ENCODE results near the gene PRL. TPM values are rescaled to one million over a fixed set of nuclear protein-coding genes. Genes with fewer than 3 reads are reported as not detected.

PRL gene
- total RNA-seq, 2 donors from 2014 or later, result not detected

DNA sequence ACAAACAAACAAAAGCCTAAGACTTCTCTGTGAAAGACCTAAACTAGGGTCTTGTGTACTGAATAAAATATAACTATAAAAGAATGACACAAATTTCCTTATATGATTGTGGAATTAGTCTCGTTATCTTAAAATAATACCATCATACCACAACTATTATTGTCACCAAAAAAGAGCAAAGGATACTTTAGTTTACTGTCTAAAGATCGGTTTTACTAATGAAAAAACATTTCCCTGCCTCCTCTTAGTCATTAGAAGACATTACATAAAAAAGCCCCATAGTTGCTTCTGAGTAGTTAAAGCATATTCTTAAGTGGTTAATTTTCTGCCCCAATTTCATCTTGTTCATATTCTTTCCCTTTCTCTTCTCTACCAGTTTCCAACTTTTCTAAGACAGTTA, 33.1 kb downstream of the PRL start:
- Histone ChIP-seq H3K27ac (no peak overlapping the region), H3K4me1 (ENCODE audit: control insufficient read depth in 1 of 2, low read depth in 2 of 2) (peaks cover 8 to 11% of the 10 kb centered on the region in 2 donors), H3K9me3 (no peaks in the 10 kb centered on the region), H3K4me3 (no peak overlapping the region), H3K27me3 (replicated peaks; ENCODE audit: insufficient read depth) (no peaks in the 10 kb centered on the region), H3K36me3 (no peaks in the 10 kb centered on the region)
- TF ChIP-seq, protein P1, sequence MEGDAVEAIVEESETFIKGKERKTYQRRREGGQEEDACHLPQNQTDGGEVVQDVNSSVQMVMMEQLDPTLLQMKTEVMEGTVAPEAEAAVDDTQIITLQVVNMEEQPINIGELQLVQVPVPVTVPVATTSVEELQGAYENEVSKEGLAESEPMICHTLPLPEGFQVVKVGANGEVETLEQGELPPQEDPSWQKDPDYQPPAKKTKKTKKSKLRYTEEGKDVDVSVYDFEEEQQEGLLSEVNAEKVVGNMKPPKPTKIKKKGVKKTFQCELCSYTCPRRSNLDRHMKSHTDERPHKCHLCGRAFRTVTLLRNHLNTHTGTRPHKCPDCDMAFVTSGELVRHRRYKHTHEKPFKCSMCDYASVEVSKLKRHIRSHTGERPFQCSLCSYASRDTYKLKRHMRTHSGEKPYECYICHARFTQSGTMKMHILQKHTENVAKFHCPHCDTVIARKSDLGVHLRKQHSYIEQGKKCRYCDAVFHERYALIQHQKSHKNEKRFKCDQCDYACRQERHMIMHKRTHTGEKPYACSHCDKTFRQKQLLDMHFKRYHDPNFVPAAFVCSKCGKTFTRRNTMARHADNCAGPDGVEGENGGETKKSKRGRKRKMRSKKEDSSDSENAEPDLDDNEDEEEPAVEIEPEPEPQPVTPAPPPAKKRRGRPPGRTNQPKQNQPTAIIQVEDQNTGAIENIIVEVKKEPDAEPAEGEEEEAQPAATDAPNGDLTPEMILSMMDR (IDR thresholded peaks at IDR 0.05), result no peak
- ATAC-seq (ENCODE audit: insufficient number of reproducible peaks, low FRiP score, low read depth), result no peak
- DNase-seq (ENCODE audit: low spot score), result no peak

DNA sequence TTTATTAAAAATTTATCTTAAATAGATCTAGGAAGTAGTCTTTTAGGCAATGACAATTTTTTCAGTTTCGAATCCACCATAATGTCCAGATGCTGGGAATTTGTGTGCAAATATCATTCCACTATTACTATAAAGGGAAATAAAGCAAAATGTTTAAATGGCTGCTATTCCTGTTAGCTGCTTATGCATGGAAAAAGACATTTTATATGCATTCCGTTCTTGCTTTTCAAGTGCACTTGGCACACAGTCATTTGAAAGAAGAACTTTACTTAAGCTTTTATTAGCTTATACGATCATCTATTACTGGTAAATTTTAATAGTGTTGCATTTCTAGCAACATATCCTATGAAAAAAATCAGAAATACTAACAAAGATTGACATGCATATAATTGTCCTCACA, 42.0 kb downstream of the PRL start:
- Histone ChIP-seq H3K27ac (no peak overlapping the region), H3K4me1 (ENCODE audit: control insufficient read depth in 1 of 2, low read depth in 2 of 2) (peaks cover 5 to 7% of the 10 kb centered on the region in 2 donors), H3K4me3 (no peak overlapping the region), H3K9me3 (no peaks in the 10 kb centered on the region), H3K36me3 (no peaks in the 10 kb centered on the region), H3K27me3 (replicated peaks; ENCODE audit: insufficient read depth) (no peaks in the 10 kb centered on the region)
- no peak for DNase-seq (ENCODE audit: low spot score)
- no peak for ATAC-seq (ENCODE audit: insufficient number of reproducible peaks, low FRiP score, low read depth)
- TF ChIP-seq, protein P1 (IDR thresholded peaks at IDR 0.05), result no peak

DNA sequence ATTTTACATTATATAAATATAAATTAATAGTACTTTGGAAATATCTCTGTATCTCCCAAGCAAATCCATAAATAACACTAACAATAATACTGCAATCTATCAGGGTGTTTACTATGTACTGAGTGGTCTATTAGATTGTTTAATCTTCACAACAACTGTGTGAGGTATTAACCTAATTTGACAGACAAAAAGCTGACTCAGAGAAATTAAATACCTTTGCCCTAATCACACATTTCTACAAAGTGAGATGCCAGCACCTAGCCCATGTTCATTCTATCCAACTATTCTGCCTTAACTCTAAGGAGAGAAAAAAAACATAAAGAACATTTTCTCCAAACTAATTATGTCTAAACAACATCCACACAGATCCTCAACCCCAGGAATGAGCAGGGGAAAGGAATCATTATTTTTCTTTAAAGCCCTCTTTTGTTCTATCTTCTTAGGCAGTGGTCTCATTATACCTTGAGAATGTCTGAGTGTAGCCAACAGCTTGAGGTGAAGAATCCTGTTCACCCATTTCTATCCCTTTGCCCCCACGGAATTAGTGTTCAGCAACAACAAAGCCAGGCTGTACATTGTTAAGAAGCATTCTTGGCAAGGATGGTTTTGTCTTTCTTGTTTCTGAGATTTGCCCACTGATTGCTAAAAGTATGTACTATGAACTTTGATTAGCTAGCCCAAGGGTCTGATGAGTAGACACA, 42.7 kb downstream of the PRL start:
- no peak for ATAC-seq (ENCODE audit: insufficient number of reproducible peaks, low FRiP score, low read depth)
- Histone ChIP-seq H3K27ac (no peak overlapping the region), H3K36me3 (no peaks in the 10 kb centered on the region), H3K4me3 (no peak overlapping the region), H3K9me3 (no peaks in the 10 kb centered on the region), H3K27me3 (replicated peaks; ENCODE audit: insufficient read depth) (no peaks in the 10 kb centered on the region), H3K4me1 (ENCODE audit: control insufficient read depth in 1 of 2, low read depth in 2 of 2) (peaks cover 5 to 8% of the 10 kb centered on the region in 2 donors)
- DNase-seq (ENCODE audit: low spot score), result no peak
- TF ChIP-seq, protein P1 (IDR thresholded peaks at IDR 0.05), result no peak

DNA sequence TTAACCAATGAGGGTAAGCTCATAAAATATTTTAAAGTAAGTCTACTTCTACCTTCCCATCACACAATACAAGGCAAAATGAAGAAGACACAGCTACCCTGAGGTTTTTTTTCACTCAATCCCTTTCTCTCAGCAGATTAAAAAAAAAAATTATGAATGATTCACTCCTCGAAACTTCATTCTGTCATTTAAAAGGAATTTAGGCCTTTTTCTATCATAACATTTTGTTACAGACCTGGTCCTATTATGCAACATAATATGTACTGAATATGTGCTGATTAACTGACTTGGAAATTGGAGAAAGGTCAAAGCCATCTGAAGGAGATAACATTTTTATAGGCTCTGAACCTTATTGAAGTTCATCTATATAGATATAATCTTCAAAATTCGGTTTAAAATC, 45.5 kb downstream of the PRL start:
- H3K9me3 ChIP-seq, result no peaks in the 10 kb centered on the region
- no peaks in the 10 kb centered on the region for H3K36me3 ChIP-seq
- no peak overlapping the region for H3K4me3 ChIP-seq
- no peaks in the 10 kb centered on the region for H3K27me3 ChIP-seq (replicated peaks; ENCODE audit: insufficient read depth)
- peak overlapping the region in 1 of 2 donors; percentile 27 for H3K27ac ChIP-seq
- DNase-seq (ENCODE audit: low spot score), result no peak
- peaks cover 5 to 11% of the 10 kb centered on the region in 2 donors for H3K4me1 ChIP-seq (ENCODE audit: control insufficient read depth in 1 of 2, low read depth in 2 of 2)
- TF ChIP-seq, protein P1 (IDR thresholded peaks at IDR 0.05), result no peak
- ATAC-seq (ENCODE audit: insufficient number of reproducible peaks, low FRiP score, low read depth), result no peak

DNA sequence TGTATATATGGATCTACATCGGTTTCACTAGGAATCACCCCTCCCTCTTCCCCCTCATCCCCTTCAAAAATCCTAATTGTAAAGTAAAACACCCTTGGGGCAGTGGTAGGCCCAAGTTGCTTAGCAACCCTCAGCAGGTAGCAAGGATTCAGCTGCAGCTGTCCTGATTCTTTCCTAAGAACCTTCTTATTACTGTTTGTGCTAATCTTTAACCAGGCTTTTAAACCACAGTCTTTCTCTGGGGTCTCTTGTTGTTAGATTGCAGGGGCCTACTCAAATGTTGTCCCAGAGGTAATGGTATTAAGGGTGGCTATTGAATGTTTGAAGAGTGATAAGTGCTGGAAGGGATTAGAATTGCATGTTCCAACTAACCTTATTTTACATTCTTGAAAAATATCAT, 46.4 kb downstream of the PRL start:
- Histone ChIP-seq H3K27me3 (replicated peaks; ENCODE audit: insufficient read depth) (no peaks in the 10 kb centered on the region), H3K4me3 (no peak overlapping the region), H3K4me1 (ENCODE audit: control insufficient read depth in 1 of 2, low read depth in 2 of 2) (peaks cover 5 to 11% of the 10 kb centered on the region in 2 donors), H3K27ac (no peak overlapping the region), H3K9me3 (no peaks in the 10 kb centered on the region), H3K36me3 (no peaks in the 10 kb centered on the region)
- DNase-seq (ENCODE audit: low spot score) (no peak), ATAC-seq (ENCODE audit: insufficient number of reproducible peaks, low FRiP score, low read depth) (no peak)
- TF ChIP-seq, protein P1 (IDR thresholded peaks at IDR 0.05), result no peak

Data from thoracic aorta (tissue), 2 donors.